Nephron (organoid): ENCODE results near the gene SMIM5.

ENCODE experiments used
- H3K27ac Mint-ChIP-seq, 3 experiments: 2 replicates each; pipeline ENCODE4 v1.8.0; 2020; ENCODE audit warnings: mixed read lengths in 3 of 3, mild to moderate bottlenecking in 2 of 3, moderate library complexity in 1 of 3
- H3K27me3 Mint-ChIP-seq: 2 replicates; pipeline ENCODE4 v1.8.0; 2021; ENCODE audit warnings: low read depth, mild to moderate bottlenecking, moderate library complexity, mixed read lengths
- H3K36me3 Mint-ChIP-seq: 2 replicates; pipeline ENCODE4 v1.8.0; 2020; ENCODE audit warnings: low read depth, mixed read lengths
- H3K4me1 Mint-ChIP-seq: 2 replicates; pipeline ENCODE4 v1.8.0; 2020; ENCODE audit warnings: mixed read lengths
- H3K4me3 Mint-ChIP-seq, 3 experiments: 2 replicates each; pipeline ENCODE4 v1.8.0; 2020; ENCODE audit warnings: mild to moderate bottlenecking in 3 of 3, mixed read lengths in 3 of 3, moderate library complexity in 2 of 3
- H3K9me3 Mint-ChIP-seq: 2 replicates; pipeline ENCODE4 v1.8.0; 2020; ENCODE audit warnings: mixed read lengths
- CTCF ChIP-seq, 3 experiments: fragments of 200-600 bp; sonication (generic); IDR thresholded peaks; one replicate each; pipeline ENCODE4 v1.5.0; 2021; ENCODE audit warnings: antibody characterized with exemption in 3 of 3; ENCODE audit not compliant: unreplicated experiment in 3 of 3

Gene SMIM5

GRCh38 chr17:75652934-75653549 lies 19.8 kb downstream of the SMIM5 start:
- Mint-ChIP-seq H3K9me3 (no peaks in the 10 kb centered on the region), H3K27ac (peak overlapping the region in 1 of 3 experiments; percentile 43), H3K4me1 (no peaks in the 10 kb centered on the region), H3K4me3 (no peak overlapping the region), H3K36me3 (peaks cover 41% of the 10 kb centered on the region), H3K27me3 (no peaks in the 10 kb centered on the region)
- TF ChIP-seq CTCF (IDR thresholded peaks at IDR 0.05; ENCODE audit: unreplicated experiment in 3 of 3): peak; percentile 66 to 83 (median 77)

GRCh38 chr17:75654176-75654575 lies 20.9 kb downstream of the SMIM5 start:
- H3K36me3 Mint-ChIP-seq: peaks cover 37% of the 10 kb centered on the region
- no peaks in the 10 kb centered on the region for H3K27me3 Mint-ChIP-seq
- no peak overlapping the region for H3K4me3 Mint-ChIP-seq

GRCh38 chr17:75658237-75658636 lies 25.0 kb downstream of the SMIM5 start:
- Mint-ChIP-seq H3K36me3 (peaks cover 20% of the 10 kb centered on the region), H3K27me3 (no peaks in the 10 kb centered on the region), H3K27ac (no peak overlapping the region), H3K4me1 (no peaks in the 10 kb centered on the region), H3K4me3 (no peak overlapping the region), H3K9me3 (no peaks in the 10 kb centered on the region)
- no peak for TF ChIP-seq CTCF (IDR thresholded peaks at IDR 0.05; ENCODE audit: unreplicated experiment in 3 of 3)

More at GRCh38 chr17:75654176-75654575, 20.9 kb downstream of the SMIM5 start:
- Mint-ChIP-seq H3K9me3 (no peaks in the 10 kb centered on the region), H3K27ac (no peak overlapping the region), H3K4me1 (no peaks in the 10 kb centered on the region)
- no peak for TF ChIP-seq CTCF (IDR thresholded peaks at IDR 0.05; ENCODE audit: unreplicated experiment in 3 of 3)

- no peak overlapping the region for H3K4me3 Mint-ChIP-seq
- no peak for TF ChIP-seq CTCF (IDR thresholded peaks at IDR 0.05; ENCODE audit: unreplicated experiment in 3 of 3)
- H3K36me3 Mint-ChIP-seq: peaks cover 17% of the 10 kb centered on the region
- H3K9me3 Mint-ChIP-seq: no peaks in the 10 kb centered on the region
- H3K27ac Mint-ChIP-seq: no peak overlapping the region
- peaks cover 5% of the 10 kb centered on the region for H3K4me1 Mint-ChIP-seq
- no peaks in the 10 kb centered on the region for H3K27me3 Mint-ChIP-seq
Observed at GRCh38 chr17:75661531-75661930, 28.3 kb downstream of the SMIM5 start.

GRCh38 chr17:75662511-75662910 lies 29.3 kb downstream of the SMIM5 start:
- Mint-ChIP-seq H3K27me3 (no peaks in the 10 kb centered on the region), H3K27ac (no peak overlapping the region), H3K9me3 (no peaks in the 10 kb centered on the region), H3K4me3 (no peak overlapping the region), H3K4me1 (peaks cover 5% of the 10 kb centered on the region), H3K36me3 (peaks cover 10% of the 10 kb centered on the region)
- TF ChIP-seq CTCF (IDR thresholded peaks at IDR 0.05; ENCODE audit: unreplicated experiment in 3 of 3): no peak

GRCh38 chr17:75664099-75664549 lies 30.9 kb downstream of the SMIM5 start:
- H3K27ac Mint-ChIP-seq: no peak overlapping the region
- H3K4me3 Mint-ChIP-seq: peak overlapping the region in 2 of 3 experiments; percentile 40 to 76
- no peak for TF ChIP-seq CTCF (IDR thresholded peaks at IDR 0.05; ENCODE audit: unreplicated experiment in 3 of 3)
- peaks cover 15% of the 10 kb centered on the region for H3K36me3 Mint-ChIP-seq
- no peaks in the 10 kb centered on the region for H3K9me3 Mint-ChIP-seq
- no peaks in the 10 kb centered on the region for H3K27me3 Mint-ChIP-seq
- peaks cover 11% of the 10 kb centered on the region for H3K4me1 Mint-ChIP-seq
